SU-DHL-6 (cell line): ENCODE measurements around the gene TNFRSF19.

Source experiments
- EZH2phosphoT487 ChIP-seq: fragments of 200-600 bp; sonication (generic), shearing (Covaris generic); conservative IDR thresholded peaks from 2 replicates; pipeline ENCODE4 v1.6.1; 2018; ENCODE audit warnings: mild to moderate bottlenecking, antibody characterized with exemption, low read length, moderate library complexity, mixed read lengths
- TF ChIP-seq, protein P1 (sequence below): fragments of 200-600 bp; sonication (generic); IDR thresholded peaks from one replicate; pipeline ENCODE4 v1.5.1; 2017; ENCODE audit warnings: antibody characterized with exemption, mild to moderate bottlenecking, low read length, moderate library complexity; ENCODE audit not compliant: insufficient read depth, poor library complexity, severe bottlenecking

DNA sequence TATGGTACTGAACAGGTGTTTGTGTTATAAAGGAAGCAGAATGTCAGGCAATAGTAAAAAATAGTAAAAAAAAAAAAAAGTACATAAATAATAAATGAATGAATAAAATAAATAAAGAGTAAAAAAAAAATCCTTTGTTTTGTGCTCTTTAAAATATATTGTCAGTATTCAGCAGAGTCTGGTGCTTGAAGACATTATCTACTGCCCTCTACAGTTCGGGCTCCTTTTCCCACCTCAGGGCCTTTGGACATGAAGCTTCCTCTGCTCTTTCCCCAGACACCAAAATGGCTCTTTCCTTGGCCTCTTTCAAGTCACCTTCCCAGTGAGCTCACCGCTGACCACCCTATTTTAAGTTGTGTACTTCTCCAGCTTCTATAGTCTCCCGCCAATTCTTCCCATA lies 137.5 kb downstream of the TNFRSF19 start:
- TF ChIP-seq, protein P1, sequence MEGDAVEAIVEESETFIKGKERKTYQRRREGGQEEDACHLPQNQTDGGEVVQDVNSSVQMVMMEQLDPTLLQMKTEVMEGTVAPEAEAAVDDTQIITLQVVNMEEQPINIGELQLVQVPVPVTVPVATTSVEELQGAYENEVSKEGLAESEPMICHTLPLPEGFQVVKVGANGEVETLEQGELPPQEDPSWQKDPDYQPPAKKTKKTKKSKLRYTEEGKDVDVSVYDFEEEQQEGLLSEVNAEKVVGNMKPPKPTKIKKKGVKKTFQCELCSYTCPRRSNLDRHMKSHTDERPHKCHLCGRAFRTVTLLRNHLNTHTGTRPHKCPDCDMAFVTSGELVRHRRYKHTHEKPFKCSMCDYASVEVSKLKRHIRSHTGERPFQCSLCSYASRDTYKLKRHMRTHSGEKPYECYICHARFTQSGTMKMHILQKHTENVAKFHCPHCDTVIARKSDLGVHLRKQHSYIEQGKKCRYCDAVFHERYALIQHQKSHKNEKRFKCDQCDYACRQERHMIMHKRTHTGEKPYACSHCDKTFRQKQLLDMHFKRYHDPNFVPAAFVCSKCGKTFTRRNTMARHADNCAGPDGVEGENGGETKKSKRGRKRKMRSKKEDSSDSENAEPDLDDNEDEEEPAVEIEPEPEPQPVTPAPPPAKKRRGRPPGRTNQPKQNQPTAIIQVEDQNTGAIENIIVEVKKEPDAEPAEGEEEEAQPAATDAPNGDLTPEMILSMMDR, result no peak
- no peak for TF ChIP-seq EZH2phosphoT487
